ENCODE data around the gene DYNLL1. TPM values are rescaled to one million over a fixed set of nuclear protein-coding genes. Genes with fewer than 3 reads are reported as not detected.
A peak's percentile ranks its signal among the peaks of the same experiment; 100 is the strongest.

The DYNLL1 gene
- total and polyA plus RNA-seq, 2 of the 13 experiments (the other 11 are each of a cell fraction or from before 2014, with no cell fraction given), result 271 to 294 TPM

DNA sequence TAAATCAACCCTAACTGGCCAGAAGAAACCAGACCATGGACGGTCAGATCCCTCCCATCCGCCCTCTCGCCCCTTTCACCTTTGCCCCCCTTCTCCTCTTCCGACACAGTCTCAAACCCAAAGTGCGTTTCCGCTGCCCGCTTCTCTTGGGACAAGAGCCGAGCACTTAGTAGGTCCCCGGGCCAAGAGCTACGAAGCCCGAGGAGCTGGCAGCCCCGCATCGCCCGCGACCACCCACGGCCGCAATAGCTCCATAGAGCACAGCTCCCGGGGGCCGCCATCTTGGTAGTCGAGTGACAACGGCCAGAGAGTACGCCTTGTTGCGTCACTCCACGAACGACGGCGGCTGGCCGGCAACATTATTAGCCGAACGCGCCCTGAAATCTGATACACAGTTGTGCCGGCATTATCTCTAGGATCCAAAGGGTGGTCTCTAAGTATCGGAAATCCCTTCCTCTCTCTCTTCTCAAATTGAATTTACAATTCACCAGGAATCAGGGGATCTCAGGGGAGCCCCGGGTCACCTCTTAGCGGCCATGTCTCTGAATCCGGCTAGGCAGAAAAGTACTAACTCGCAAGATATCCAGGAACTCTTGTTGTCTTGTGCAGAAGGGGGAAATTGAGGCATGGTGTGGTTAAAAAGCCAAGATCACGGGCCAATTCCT is 33.1 kb downstream of the DYNLL1 start, which contains the start of gene COQ5 (continued):
- TF ChIP-seq, protein P1, sequence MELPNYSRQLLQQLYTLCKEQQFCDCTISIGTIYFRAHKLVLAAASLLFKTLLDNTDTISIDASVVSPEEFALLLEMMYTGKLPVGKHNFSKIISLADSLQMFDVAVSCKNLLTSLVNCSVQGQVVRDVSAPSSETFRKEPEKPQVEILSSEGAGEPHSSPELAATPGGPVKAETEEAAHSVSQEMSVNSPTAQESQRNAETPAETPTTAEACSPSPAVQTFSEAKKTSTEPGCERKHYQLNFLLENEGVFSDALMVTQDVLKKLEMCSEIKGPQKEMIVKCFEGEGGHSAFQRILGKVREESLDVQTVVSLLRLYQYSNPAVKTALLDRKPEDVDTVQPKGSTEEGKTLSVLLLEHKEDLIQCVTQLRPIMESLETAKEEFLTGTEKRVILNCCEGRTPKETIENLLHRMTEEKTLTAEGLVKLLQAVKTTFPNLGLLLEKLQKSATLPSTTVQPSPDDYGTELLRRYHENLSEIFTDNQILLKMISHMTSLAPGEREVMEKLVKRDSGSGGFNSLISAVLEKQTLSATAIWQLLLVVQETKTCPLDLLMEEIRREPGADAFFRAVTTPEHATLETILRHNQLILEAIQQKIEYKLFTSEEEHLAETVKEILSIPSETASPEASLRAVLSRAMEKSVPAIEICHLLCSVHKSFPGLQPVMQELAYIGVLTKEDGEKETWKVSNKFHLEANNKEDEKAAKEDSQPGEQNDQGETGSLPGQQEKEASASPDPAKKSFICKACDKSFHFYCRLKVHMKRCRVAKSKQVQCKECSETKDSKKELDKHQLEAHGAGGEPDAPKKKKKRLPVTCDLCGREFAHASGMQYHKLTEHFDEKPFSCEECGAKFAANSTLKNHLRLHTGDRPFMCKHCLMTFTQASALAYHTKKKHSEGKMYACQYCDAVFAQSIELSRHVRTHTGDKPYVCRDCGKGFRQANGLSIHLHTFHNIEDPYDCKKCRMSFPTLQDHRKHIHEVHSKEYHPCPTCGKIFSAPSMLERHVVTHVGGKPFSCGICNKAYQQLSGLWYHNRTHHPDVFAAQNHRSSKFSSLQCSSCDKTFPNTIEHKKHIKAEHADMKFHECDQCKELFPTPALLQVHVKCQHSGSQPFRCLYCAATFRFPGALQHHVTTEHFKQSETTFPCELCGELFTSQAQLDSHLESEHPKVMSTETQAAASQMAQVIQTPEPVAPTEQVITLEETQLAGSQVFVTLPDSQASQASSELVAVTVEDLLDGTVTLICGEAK (IDR thresholded peaks at IDR 0.05), result no peak
- TF ChIP-seq, protein P1 (CRISPR knock-in tag; IDR thresholded peaks at IDR 0.05), result peak; percentile 25; the same call in 1 of the 2 replicates
- TF ChIP-seq ZNF121 (CRISPR knock-in tag; IDR thresholded peaks at IDR 0.05), result no peak
- no peak; the same call in 1 of the 2 replicates for TF ChIP-seq ZNF230 (CRISPR knock-in tag; IDR thresholded peaks at IDR 0.05)
- TF ChIP-seq ZSCAN9 (CRISPR knock-in tag; IDR thresholded peaks at IDR 0.05; ENCODE audit: borderline replicate concordance), result no peak; the same call in 1 of the 2 replicates
- TF ChIP-seq RAD21 (CRISPR knock-in tag; IDR thresholded peaks at IDR 0.05), result no peak
- no peak for TF ChIP-seq HMGA1 (CRISPR knock-in tag; conservative IDR thresholded peaks at IDR 0.05)
- TF ChIP-seq AGO2 (optimal IDR thresholded peaks at IDR 0.05; ENCODE audit: low read depth, low read length), result no peak
- peak; percentile 99 for TF ChIP-seq YY1 (IDR thresholded peaks at IDR 0.05; ENCODE audit: insufficient read depth, insufficient replicate concordance, low read depth, low read length)
- TF ChIP-seq TBL1XR1 (IDR thresholded peaks at IDR 0.05; ENCODE audit: borderline replicate concordance, low read length, partially characterized antibody), result peak; percentile 48
- TF ChIP-seq, protein P2, sequence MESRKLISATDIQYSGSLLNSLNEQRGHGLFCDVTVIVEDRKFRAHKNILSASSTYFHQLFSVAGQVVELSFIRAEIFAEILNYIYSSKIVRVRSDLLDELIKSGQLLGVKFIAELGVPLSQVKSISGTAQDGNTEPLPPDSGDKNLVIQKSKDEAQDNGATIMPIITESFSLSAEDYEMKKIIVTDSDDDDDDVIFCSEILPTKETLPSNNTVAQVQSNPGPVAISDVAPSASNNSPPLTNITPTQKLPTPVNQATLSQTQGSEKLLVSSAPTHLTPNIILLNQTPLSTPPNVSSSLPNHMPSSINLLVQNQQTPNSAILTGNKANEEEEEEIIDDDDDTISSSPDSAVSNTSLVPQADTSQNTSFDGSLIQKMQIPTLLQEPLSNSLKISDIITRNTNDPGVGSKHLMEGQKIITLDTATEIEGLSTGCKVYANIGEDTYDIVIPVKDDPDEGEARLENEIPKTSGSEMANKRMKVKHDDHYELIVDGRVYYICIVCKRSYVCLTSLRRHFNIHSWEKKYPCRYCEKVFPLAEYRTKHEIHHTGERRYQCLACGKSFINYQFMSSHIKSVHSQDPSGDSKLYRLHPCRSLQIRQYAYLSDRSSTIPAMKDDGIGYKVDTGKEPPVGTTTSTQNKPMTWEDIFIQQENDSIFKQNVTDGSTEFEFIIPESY (CRISPR knock-in tag; IDR thresholded peaks at IDR 0.05), result no peak
- TF ChIP-seq KDM3A (CRISPR knock-in tag; IDR thresholded peaks at IDR 0.05; ENCODE audit: low read depth), result 0 out of 2 replicates have a peak, but pooled peaks have one; percentile 69
- no peak for TF ChIP-seq ZNF597 (CRISPR knock-in tag; IDR thresholded peaks at IDR 0.05)
- peak; percentile 34; the same call in 1 of the 2 replicates for TF ChIP-seq ETV5 (CRISPR knock-in tag; IDR thresholded peaks at IDR 0.05; ENCODE audit: borderline replicate concordance)
